HG03558 (cell line): ENCODE measurements around the gene IKZF2.
"Not testable (repeated sequence)": the region's sequence is repeated elsewhere in the genome, so short reads cannot be mapped to it uniquely, and the experiment has no call there.

Experiments used
- ATAC-seq: cut with Tn5 transposase; IDR thresholded peaks from one replicate; pipeline ENCODE4 v1.9.1; 2021; ENCODE audit warnings: moderate number of reproducible peaks; ENCODE audit not compliant: unreplicated experiment; ENCODE audit errors: extremely low read depth

Gene IKZF2

GRCh38 chr2:213064099-213064498, 87.3 kb downstream of the IKZF2 start:
- ATAC-seq, result no peak

DNA sequence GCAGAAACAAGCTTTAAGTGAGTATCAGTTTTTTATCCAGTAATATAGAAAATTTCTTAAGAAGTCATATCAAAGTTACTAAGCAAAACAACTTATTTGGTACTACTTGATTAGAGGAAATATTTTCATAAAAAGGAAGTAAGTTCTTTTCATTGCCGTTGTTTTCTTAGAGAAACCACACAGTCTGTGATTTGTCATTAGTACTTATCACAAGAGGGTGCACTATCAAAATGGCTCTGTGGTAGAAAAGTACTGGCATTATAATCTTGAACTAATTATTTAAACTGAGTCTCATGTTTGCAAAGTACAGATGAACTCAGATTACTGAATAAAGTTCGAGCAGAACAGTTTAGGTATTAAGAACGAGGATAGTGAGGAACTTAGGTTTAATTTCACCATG, 93.4 kb downstream of the IKZF2 start:
- no peak for ATAC-seq

GRCh38 chr2:213046431-213046830, 105.0 kb downstream of the IKZF2 start:
- ATAC-seq, result no peak

- ATAC-seq, result no peak
Observed at GRCh38 chr2:213043566-213043965, 107.8 kb downstream of the IKZF2 start.

- no peak for ATAC-seq
Observed at GRCh38 chr2:213042262-213042661, 109.2 kb downstream of the IKZF2 start.

DNA sequence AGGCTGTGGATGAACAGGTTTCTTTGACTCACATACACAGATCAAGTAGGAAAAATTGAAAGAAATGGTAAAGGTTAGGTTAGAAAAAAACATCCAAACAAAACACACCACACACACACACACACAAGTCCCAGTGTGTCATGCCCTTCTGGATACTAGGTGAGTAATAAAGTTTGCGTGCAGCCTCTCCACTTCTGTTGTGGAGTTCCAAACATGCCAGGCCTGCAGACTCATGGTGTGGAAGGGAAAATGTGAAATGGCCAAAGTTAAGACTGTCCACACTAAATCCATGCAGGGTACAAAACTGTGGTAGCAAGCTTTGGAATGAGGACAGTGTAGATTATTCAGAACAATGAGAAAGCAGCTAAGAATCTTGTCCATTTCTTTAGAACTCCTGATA, 114.6 kb downstream of the IKZF2 start:
- ATAC-seq, result no peak

DNA sequence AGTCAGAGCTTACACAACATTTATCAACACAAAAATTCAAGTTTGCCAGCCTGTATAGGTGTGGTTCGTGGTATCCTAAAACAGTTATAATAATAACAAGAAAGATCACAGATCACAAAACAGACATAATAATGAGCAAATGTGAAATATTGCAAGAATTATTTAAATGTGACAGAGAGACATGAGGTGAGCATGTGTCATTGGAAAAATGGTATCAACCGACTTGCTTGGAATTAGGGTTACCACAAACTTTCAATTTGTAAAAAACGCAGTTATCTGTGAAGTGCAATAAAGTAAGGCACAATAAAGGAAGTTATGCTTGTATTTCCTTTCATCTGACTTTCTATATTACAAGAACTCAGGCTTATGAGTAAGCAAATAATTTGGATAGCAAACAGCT, 116.8 kb downstream of the IKZF2 start:
- no peak for ATAC-seq

GRCh38 chr2:213032607-213033006, 118.8 kb downstream of the IKZF2 start:
- ATAC-seq, result no peak

DNA sequence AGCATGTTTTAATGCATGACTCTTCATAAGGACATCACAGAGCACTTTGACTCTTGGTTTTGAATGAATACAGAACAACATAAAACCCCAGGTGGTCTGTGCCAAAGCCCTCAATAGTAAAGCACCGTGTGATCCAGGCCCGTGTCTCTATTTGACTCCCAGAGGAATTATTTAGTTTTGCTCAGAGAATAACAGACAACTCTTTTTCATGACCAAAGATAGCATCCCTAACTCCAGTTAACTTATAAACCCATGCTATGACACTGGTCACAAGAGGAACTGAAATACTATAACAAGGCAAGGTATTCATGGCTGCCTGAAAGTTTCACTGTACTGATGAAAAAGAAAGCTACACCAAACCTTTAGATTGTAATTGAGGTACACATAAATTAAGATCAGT, 128.4 kb downstream of the IKZF2 start:
- ATAC-seq, result peak; percentile 61

DNA sequence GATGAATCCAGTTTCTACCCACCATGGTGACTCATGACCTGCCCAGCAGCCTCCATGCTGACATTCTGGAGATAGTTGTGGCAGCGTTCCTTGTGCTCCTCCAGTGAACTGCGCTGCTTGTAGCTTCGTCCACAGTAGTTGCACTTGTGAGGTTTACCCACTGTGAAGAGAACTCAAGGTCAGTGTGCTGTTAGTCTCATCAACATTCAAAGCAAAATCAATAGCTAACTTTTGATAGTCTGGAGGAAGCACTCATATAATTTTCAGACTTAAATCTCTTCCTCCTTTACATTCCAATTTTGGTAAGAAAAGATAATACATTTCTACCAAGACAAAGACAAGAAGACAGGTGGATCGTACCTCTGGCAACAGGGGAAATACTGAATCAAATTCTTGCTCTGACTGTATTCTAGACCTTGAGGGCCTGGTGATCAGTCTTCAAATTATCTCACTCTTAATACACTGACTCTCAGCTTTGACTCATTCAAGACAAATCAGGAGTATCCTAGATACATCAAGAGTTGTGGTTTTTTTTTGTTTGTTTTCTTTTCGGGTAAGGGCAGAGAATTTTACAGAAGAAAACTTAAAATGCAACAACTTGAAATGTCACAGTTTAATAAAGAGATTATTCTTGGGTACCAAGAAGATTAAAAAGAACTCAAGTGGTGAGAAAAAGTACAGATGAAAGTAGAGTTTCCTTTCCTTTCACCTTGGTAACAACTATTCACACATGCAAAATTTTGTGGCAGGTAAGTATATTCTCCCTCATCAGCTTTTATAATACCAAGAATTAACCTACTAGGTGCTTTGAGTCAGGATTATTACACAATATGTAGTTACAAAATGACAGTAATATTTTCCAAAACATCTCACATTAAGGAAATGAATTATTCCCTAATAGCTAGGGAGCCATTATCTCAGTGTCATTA, 129.2 kb downstream of the IKZF2 start:
- peak; percentile 62 for ATAC-seq

DNA sequence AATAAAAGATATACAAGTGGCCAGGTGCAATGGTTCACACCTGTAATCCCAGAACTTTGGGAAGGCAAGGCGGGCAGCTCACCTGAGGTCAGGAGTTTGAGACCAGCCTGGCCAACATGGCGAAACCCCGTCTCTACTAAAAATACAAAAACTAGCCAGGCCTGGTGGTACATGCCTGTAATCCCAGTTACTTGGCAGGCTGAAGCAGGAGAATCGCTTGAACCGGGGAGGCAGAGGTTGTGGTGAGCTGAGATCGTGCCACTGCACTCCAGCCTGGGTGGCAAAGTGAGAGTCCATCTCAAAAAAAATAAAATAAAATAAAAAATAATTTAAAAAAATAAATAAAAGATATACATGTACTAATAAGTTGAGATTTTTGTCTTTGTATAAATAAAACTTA, 130.5 kb downstream of the IKZF2 start:
- ATAC-seq, result not testable (repeated sequence)

DNA sequence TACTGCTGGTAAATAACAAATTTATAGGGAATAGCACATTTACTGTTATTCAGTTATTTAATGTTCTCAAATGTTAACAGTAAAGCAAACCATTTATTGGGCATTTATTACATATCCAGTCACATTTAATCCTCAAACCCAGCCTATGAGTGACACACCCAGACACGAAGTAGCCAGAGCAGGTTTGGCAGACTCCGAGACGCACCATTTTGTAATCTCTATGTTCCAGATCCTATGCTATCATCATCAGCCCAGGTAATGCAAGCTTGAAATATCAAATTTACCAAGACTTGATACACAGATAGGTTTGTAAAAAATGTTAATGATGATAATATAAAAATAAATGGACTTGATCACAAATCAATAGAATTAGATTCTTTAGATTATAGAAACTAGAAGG, 131.1 kb downstream of the IKZF2 start:
- no peak for ATAC-seq

DNA sequence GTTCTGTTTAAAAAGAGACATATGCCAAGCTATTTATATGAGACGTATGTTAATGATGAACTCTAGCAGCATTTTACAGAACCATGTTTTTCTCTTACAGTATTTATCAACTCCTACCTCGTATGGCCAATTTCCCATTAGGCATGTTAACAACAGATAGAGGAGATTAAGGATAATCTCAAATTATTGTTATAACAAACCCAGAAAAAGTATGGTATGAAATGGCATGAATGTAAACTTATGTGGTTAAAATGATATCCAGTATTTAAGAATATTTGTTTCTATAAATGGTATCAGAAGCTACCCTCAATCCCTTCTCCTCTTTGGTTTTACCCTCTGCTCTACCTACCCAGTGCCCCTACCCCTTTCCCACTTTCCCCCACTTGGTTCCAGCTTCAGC, 132.0 kb downstream of the IKZF2 start:
- no peak for ATAC-seq

DNA sequence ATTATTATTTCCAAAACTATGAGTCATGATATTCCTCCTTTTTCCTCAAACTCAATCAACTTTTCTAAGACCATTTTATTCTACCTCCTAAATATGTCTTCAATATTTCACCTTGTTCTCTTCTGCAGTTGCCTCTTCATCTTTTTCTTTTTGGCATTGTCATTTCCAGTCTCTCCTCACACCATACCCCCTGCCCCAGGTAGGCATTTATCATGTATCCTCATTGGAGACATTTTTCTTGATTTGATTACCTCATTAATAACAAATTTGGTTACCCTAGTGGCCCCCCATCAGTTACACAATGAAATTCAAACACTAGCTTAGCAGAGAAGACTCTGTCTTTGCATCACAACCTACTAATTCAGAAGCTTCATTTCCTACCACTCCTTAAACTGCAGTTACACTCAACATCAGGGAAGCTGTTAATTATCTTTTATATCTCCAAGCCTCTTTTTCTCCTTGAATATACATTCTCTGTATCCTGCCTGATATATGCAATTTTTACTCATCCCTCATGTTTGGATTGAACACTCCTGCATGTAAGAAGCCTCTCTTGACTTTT, 133.0 kb downstream of the IKZF2 start:
- no peak for ATAC-seq

GRCh38 chr2:213017404-213017803, 134.0 kb downstream of the IKZF2 start:
- no peak for ATAC-seq

GRCh38 chr2:213016984-213017351, 134.4 kb downstream of the IKZF2 start:
- ATAC-seq, result no peak

- ATAC-seq, result peak; percentile 11
Observed at GRCh38 chr2:213016166-213016983, 135.0 kb downstream of the IKZF2 start.

DNA sequence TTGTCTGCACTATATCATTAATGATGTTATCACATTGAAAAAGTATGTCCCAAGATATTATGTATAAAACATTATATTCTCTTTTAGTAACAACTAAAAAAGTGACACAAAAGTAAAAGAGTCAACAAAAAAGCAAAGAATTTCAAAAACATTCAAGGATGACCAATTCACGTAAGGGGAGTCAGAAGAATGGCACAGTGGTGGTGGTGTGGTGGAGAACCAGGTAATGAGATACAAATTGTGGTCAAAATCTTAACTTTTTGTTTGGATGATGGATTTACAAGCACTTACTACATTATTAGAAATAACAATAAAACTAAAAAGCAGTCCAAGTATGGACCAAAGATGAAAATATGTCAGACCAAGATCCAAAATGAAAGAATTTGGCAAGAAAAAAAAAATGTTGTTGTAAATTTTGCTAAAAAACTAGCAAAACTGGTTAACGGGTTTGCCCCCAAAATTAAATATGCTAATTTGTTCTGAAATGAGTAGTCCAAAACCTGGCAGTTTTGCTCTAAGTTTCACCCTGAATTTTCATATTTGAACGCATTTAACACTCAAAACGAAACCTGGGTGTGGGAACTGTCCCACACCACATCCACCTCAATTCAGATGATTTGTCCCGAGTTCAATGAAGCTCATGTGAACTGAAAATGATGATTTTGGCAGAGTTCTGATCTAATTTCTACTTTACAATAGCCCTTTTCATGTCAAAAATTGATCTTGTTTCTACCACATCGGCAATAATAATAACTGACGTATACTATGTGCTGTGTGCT, 135.8 kb downstream of the IKZF2 start:
- peak; percentile 66 for ATAC-seq

- ATAC-seq, result no peak
Observed at GRCh38 chr2:213013979-213014378, 137.4 kb downstream of the IKZF2 start.

GRCh38 chr2:213011505-213011904, 139.9 kb downstream of the IKZF2 start:
- ATAC-seq, result no peak
